Measurements from ENCODE around the gene SSH2. TPM values are rescaled to one million over a fixed set of nuclear protein-coding genes. Genes with fewer than 3 reads are reported as not detected.

Gene SSH2
- total and polyA plus RNA-seq, 3 donors from 2014 or later, result 31.0 to 62.3 (median 37.4) TPM

- no peaks in the 10 kb centered on the region for H3K9me3 ChIP-seq
- no peaks in the 10 kb centered on the region for H3K36me3 ChIP-seq (ENCODE audit: low read depth, missing control alignments)
- H3K4me1 ChIP-seq, result peaks cover 30% of the 10 kb centered on the region
- TF ChIP-seq POLR2A (IDR thresholded peaks at IDR 0.05) (no peak), CTCF (IDR thresholded peaks at IDR 0.05) (no peak)
- no peak overlapping the region for H3K27ac ChIP-seq
- DNase-seq, result no peak
- H3K27me3 ChIP-seq, result no peaks in the 10 kb centered on the region
- no peak overlapping the region for H3K4me3 ChIP-seq
- intact Hi-C loops (cut with DNase I; ENCODE audit: low total_unique reads), result no loop called here
These were observed 310.8 kb downstream of the SSH2 start for GRCh38 chr17:29619251-29619650.

GRCh38 chr17:29618272-29619065 is 311.6 kb downstream of the SSH2 start:
- no peak for DNase-seq
- Histone ChIP-seq H3K27ac (no peak overlapping the region), H3K9me3 (no peaks in the 10 kb centered on the region), H3K36me3 (ENCODE audit: low read depth, missing control alignments) (no peaks in the 10 kb centered on the region), H3K4me3 (peak overlapping the region in 1 of 2 donors; percentile 31), H3K27me3 (no peaks in the 10 kb centered on the region), H3K4me1 (peaks cover 38% of the 10 kb centered on the region)
- no peak for TF ChIP-seq CTCF (IDR thresholded peaks at IDR 0.05)
- TF ChIP-seq POLR2A (IDR thresholded peaks at IDR 0.05), result no peak
- intact Hi-C loops (cut with DNase I; ENCODE audit: low total_unique reads), result no loop called here
- 43 to 54% methylated on average over 13 to 22 of the region's 22 CpGs for WGBS, 2 donors

GRCh38 chr17:29617481-29618271 is 312.4 kb downstream of the SSH2 start:
- TF ChIP-seq POLR2A (IDR thresholded peaks at IDR 0.05) (no peak), CTCF (IDR thresholded peaks at IDR 0.05) (peak in 2 of 3 experiments; percentile 37 to 39)
- Histone ChIP-seq H3K4me3 (peak overlapping the region in 1 of 2 donors; percentile 31), H3K4me1 (peaks cover 39% of the 10 kb centered on the region), H3K27me3 (no peaks in the 10 kb centered on the region), H3K9me3 (no peaks in the 10 kb centered on the region), H3K36me3 (ENCODE audit: low read depth, missing control alignments) (no peaks in the 10 kb centered on the region), H3K27ac (no peak overlapping the region)
- 37% methylated on average over 38 of the region's 68 CpGs; no CpG with 5 or more reads in 1 of the 2 donors for WGBS, 2 donors
- intact Hi-C loops (cut with DNase I; ENCODE audit: low total_unique reads), result no loop called here
- DNase-seq, result peak; percentile 75

- no peaks in the 10 kb centered on the region for H3K27me3 ChIP-seq
- no peaks in the 10 kb centered on the region for H3K36me3 ChIP-seq (ENCODE audit: low read depth, missing control alignments)
- H3K4me1 ChIP-seq, result peaks cover 39% of the 10 kb centered on the region
- intact Hi-C loops (cut with DNase I; ENCODE audit: low total_unique reads), result no loop called here
- H3K27ac ChIP-seq, result no peak overlapping the region
- H3K4me3 ChIP-seq, result peak overlapping the region in 1 of 2 donors; percentile 31
- DNase-seq, result peak; percentile 81
- no peaks in the 10 kb centered on the region for H3K9me3 ChIP-seq
- TF ChIP-seq CTCF (IDR thresholded peaks at IDR 0.05), result peak; percentile 27 to 54 (median 28)
- no peak for TF ChIP-seq POLR2A (IDR thresholded peaks at IDR 0.05)
- 15 to 20% methylated on average over 11 to 16 of the region's 16 CpGs for WGBS, 2 donors
These were observed 312.9 kb downstream of the SSH2 start for GRCh38 chr17:29617125-29617480.
